ENCODE results near the gene SPP1.

SPP1 gene

DNA sequence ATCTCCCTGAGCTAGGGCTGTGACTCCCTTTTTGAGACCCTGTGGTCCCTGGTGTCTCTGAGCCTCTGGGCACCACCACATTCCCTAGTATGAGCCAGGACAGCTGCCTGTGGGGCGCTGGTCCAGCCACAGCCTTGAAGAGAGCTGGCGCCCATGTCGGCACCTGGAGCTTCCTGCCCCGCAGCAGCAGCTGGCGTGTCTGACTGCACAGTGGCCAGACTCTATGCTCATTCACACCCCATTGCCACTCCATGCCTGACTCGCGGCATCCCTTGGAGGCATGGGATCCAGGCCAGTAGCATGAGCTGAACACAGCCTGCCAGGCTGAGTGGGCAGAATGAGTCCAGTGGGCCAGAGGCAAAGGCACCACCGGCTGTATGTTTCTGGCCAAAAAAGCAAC, 8.3 kb upstream of the SPP1 start:
- DNase-seq (ENCODE audit: insufficient read length, low spot score) (no peak), FAIRE-seq (no peak)
- no peak for TF ChIP-seq POLR2A (IDR thresholded peaks at IDR 0.05; ENCODE audit: low read depth, low read length)

DNA sequence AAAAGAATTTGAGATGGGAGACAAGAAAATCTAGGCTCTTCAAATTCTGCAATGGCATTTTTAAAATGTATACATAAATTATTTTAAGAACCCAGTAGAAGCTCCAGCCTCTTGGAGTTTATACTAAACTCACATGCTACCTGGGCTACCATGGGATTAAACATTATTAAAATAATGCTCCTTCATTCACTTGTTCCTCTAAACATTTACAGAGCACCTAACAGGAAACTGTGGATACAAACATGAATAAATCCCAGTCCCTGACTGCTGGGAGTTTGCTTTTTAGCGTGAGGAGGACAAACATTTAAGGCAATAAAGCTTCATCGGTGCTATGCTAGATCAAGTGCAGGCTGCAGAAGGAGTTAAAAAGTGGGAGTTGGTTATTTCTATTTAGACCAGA, 5.4 kb upstream of the SPP1 start:
- FAIRE-seq = no peak
- no peak for TF ChIP-seq POLR2A (IDR thresholded peaks at IDR 0.05; ENCODE audit: low read depth, low read length)

DNA sequence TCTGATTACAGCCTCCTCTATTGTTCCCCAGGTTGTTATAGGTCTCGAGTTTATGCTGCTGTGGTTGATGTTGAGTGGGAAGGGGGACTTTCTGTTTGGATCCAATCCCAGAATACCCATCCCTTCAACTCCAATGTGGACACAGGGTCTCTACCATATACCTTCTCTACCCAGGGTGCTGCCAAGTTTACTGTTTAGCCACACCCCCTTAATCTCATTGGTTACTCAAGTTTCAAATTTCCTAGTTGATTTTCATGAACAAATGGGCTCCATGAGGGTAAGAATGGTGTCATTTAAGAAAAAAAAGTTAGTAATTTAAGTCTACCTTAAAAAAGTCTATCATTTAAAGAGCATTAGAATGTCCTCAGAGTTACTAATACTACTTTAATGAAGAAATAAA, 3.6 kb upstream of the SPP1 start:
- DNase-seq (ENCODE audit: insufficient read length, low spot score) (no peak), FAIRE-seq (no peak)
- no peak for TF ChIP-seq POLR2A (IDR thresholded peaks at IDR 0.05; ENCODE audit: low read depth, low read length)

More for the DNA sequence above, 5.4 kb upstream of the SPP1 start:
- DNase-seq (ENCODE audit: insufficient read length, low spot score) = no peak

DNA sequence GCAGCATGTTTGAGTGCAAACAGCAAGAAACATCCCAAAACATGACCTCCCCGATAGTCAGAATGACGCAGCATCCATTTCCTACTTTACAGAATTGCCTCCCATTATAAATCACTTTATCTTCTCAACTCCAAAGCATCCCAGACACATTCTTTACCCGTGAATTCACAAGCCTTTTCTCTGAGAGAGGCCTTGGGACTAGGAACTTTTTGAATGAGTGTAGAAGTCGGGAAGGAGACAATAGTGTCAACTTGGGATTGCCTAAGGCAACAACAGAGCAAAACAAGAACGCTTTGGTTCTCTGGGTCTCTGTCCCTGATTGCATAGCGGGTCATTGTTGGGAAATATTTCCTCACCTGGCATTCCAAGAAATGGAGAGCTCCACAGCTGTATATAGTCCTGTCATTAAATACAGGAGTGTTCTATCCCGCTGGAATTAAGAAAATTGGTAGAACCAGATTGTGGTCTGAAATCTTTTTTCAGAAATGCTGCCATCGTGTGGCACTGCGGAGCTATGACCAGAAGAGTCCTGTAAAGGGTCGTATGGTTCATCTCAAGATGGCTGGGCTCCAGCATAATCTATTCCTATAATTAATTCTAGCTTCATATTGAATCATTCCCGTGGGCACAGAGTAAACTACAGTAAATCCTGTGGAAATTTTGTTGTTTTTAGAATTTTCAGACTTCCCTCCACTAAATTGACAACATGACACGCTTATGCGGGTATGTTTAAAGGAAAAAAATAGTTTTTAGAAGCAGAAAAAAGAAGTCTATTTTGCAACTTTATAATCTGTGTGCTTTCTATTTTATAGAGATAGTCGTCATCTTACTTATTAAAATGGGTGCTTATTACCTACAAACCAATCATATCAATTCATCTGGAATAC, 2.0 kb upstream of the SPP1 start:
- DNase-seq (ENCODE audit: insufficient read length, low spot score) (no peak), FAIRE-seq (peak; percentile 87)
- no peak for TF ChIP-seq POLR2A (IDR thresholded peaks at IDR 0.05; ENCODE audit: low read depth, low read length)

DNA sequence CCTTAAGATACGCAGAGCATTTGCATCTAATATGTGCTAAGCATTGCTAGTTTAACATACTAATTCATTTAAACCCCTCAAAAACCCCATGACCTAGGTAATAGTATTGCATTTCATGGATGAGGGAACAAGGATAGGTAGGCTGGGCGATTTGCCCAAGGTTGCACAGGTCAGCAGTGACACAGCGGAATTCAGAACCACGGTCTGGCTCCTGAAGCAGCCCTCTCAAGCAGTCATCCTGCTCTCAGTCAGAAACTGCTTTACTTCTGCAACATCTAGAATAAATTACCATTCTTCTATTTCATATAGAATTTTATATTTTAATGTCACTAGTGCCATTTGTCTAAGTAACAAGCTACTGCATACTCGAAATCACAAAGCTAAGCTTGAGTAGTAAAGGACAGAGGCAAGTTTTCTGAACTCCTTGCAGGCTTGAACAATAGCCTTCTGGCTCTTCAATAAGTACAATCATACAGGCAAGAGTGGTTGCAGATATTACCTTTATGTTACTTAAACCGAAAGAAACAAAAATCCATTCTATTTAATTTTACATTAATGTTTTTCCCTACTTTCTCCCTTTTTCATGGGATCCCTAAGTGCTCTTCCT, 555 bp upstream of the SPP1 start:
- FAIRE-seq (peak; percentile 60), DNase-seq (ENCODE audit: insufficient read length, low spot score) (no peak)
- no peak for TF ChIP-seq POLR2A (IDR thresholded peaks at IDR 0.05; ENCODE audit: low read depth, low read length)

DNA sequence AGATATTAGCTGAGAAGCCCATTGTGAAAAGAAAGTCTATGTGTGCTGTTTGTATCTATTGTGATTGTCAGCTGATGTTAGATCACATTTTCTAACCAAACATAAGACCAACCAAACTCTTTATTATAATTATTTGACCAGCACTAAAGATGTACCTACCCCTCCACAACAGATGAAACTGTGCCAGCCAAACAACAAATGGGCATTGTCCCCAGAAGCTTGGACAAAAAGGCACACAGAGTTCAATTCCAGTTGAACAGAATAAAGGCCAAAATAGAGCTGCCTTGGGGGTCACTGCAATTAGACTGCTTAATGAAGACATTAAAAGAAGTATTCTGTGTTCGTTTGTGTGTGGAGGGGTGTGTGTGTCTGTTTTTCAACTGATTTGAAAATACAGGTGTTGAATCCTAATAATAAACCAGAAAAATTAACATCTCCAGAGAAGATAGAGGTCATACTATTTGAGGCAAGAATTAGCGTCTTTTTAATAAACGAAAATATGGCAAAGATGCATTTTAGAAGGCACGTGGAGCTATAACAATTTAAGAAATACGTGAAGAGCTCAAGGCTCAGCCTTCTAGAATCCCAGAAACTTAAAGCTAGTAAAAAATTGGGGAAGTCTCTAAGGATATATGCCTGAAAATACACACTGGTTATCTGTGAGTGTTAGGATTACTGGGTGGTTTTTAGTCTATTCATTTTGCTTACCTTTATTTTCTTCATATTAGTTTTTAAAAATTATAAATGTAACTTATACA, 2.2 kb downstream of the SPP1 start:
- no peak for DNase-seq (ENCODE audit: insufficient read length, low spot score)
- no peak for FAIRE-seq
- no peak for TF ChIP-seq POLR2A (IDR thresholded peaks at IDR 0.05; ENCODE audit: low read depth, low read length)

DNA sequence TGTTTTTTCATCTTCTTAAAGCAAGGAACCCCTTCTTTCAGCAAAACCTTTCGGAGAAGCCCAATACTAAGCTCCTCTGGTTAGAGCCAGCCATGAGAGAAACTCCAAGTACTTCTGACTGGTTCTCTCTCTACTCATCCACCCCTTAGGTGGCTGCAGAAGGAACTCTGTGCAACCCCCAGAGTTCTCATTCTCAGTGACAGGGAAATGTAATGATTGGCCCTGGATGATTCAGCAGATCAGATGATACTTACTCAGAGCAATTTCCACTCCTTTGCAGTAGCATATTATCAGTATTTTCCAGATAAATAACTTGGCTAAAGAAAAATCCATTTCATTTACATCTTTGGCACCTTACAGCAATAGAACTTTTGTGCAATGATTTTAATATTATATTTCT, 3.2 kb downstream of the SPP1 start:
- no peak for TF ChIP-seq POLR2A (IDR thresholded peaks at IDR 0.05; ENCODE audit: low read depth, low read length)
- DNase-seq (ENCODE audit: insufficient read length, low spot score) = no peak

DNA sequence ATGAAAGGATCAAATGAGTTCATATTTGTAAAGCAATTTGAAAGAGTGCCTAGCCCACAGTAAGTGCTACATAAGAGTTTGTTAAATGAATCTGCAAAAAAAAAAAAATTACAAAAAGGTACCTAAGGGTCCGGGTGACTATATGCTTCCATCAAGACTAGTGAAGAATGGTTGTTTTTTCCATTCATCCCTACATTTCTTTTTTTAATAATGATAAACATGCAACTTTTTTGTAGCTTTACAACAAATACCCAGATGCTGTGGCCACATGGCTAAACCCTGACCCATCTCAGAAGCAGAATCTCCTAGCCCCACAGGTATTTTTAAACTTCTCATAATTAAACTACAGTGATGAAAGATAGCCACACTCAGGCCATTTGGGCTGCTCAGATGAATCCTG, 4.3 kb downstream of the SPP1 start:
- DNase-seq (ENCODE audit: insufficient read length, low spot score) = no peak
- FAIRE-seq = no peak
- TF ChIP-seq POLR2A (IDR thresholded peaks at IDR 0.05; ENCODE audit: low read depth, low read length) = no peak

More for the DNA sequence above, 3.2 kb downstream of the SPP1 start:
- no peak for FAIRE-seq

DNA sequence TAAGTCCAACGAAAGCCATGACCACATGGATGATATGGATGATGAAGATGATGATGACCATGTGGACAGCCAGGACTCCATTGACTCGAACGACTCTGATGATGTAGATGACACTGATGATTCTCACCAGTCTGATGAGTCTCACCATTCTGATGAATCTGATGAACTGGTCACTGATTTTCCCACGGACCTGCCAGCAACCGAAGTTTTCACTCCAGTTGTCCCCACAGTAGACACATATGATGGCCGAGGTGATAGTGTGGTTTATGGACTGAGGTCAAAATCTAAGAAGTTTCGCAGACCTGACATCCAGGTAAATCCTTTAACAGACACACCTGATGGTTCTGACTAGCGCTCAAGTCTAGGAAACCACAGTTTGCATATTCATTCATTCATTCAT, 6.0 kb downstream of the SPP1 start:
- no peak for TF ChIP-seq POLR2A (IDR thresholded peaks at IDR 0.05; ENCODE audit: low read depth, low read length)
- FAIRE-seq (no peak), DNase-seq (ENCODE audit: insufficient read length, low spot score) (no peak)

DNA sequence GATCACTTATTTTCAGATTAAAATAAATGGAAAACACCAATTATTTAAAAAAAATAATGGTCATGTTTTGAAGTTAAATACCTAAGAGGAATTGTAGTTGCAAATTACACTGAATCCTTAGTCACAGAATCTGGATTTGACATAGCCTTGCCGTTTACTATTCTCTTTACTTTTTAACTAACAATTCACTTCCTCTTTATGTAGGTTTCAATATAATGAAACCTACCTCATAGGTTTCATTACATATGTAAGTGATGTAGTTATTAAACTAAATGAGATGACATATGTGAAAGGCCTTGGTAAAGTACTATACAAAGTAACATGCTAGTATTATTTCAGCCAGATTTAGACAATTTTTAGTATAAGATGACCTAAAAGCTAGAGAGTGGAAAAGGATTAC, 6.5 kb downstream of the SPP1 start:
- DNase-seq (ENCODE audit: insufficient read length, low spot score) (no peak), FAIRE-seq (no peak)
- TF ChIP-seq POLR2A (IDR thresholded peaks at IDR 0.05; ENCODE audit: low read depth, low read length) = no peak

DNA sequence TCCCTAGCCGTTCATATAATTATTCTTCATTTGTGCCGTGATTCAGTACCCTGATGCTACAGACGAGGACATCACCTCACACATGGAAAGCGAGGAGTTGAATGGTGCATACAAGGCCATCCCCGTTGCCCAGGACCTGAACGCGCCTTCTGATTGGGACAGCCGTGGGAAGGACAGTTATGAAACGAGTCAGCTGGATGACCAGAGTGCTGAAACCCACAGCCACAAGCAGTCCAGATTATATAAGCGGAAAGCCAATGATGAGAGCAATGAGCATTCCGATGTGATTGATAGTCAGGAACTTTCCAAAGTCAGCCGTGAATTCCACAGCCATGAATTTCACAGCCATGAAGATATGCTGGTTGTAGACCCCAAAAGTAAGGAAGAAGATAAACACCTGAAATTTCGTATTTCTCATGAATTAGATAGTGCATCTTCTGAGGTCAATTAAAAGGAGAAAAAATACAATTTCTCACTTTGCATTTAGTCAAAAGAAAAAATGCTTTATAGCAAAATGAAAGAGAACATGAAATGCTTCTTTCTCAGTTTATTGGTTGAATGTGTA, 7.0 kb downstream of the SPP1 start:
- no peak for TF ChIP-seq POLR2A (IDR thresholded peaks at IDR 0.05; ENCODE audit: low read depth, low read length)
- DNase-seq (ENCODE audit: insufficient read length, low spot score) (no peak), FAIRE-seq (no peak)

DNA sequence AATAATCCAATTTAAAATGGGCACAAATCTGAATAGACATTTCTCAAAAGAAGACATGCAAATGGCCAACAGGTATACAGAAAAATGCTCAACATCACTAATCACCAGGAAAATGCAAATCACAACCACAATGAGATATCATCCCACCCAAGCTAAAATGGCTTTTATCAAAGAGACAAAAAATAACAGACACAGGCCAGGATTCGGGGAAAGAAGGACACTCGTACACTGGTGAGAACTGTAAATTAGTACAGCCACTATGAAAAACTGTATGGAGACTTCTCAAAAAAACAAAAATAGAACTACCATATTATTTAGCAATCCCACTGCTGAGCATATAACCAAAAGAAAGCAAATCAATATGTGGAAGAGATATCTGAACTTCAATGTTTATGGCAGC, 8.5 kb downstream of the SPP1 start:
- DNase-seq (ENCODE audit: insufficient read length, low spot score) (no peak), FAIRE-seq (no peak)
- TF ChIP-seq POLR2A (IDR thresholded peaks at IDR 0.05; ENCODE audit: low read depth, low read length) = no peak

DNA sequence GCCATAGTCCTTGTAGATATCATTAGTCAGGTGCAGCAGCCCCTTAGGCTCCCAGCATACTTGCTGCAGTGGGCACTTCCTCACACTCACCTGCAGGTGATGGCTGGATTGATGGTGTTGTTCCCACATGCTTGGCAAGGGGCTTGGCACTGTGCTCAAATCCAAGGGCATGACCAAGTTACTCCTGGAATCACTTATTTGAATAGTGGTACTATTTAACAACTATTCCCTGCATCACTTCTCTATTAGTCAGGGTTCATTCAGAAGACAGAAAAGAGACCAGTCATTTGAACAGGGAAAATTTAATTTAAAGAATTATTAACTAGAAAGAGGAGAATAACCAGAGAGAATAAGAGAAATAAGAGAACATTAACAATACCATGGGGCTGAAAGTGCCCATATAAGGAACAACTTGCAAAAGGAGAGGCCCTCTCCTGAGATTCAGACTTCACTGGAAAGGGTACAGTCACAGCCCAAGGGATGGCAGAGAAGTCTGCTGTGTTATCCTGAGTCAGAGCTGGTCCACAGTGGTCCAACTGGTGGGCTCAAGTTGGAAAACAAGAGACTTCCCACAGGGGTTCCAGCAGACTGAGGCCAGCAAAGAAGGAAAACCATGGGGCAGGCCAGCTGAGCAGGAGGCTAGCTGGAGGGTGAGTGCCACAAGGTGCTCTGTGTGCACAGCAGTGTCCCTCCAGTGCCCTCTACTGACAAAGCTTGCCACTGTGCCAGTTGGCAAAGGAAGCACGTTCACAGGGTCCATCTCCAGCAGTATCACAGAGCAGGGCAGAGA, 9.8 kb downstream of the SPP1 start:
- DNase-seq (ENCODE audit: insufficient read length, low spot score) = no peak
- no peak for TF ChIP-seq POLR2A (IDR thresholded peaks at IDR 0.05; ENCODE audit: low read depth, low read length)
- peak; percentile 96 for FAIRE-seq

All from H54 (cell line).